Right ventricle myocardium inferior (tissue), 1 donor: ENCODE measurements around the gene TMEM184B. TPM values are rescaled to one million over a fixed set of nuclear protein-coding genes. Genes with fewer than 3 reads are reported as not detected.
A peak's percentile ranks its signal among the peaks of the same experiment; 100 is the strongest.

Experiments used
- ATAC-seq: fragments of 200-7000 bp; cut with Tn5 transposase; one replicate; pipeline ENCODE4 v1.9.1; 2020; ENCODE audit warnings: mild to moderate bottlenecking, moderate library complexity
- DNase-seq: peaks from one replicate; pipeline ENCODE4 v3.0.0; 2021; ENCODE audit errors: missing footprints
- intact Hi-C: fragments of 100-400 bp; cut with DNase I; formaldehyde crosslinking; loops from one replicate; pipeline ENCODE4 v1.11.0; 2022
- total RNA-seq: library from RNA; stranded (reverse); fragmentation: NEBNext Ultra II Directional; extraction: Animal tissue kit (Norgen Biotek cat#: 25700); gene quantifications from one replicate; pipeline ENCODE4 v1.2.1, GENCODE V29; 2021
- donor health status: DM: no; HTN: yes; CAD: no; lungs with severe emphysema.

The TMEM184B gene
- total RNA-seq, 1 donor from 2014 or later, result 43.1 TPM

- DNase-seq, result no peak
- no peak for ATAC-seq
- intact Hi-C loops, result no loop called here
These were observed 52.6 kb downstream of the TMEM184B start for GRCh38 chr22:38220163-38220562.

GRCh38 chr22:38219632-38220031 is 53.2 kb downstream of the TMEM184B start:
- intact Hi-C loops, result no loop called here
- DNase-seq, result no peak
- ATAC-seq, result no peak

- intact Hi-C loops, result no loop called here
- peak; percentile 83 for DNase-seq
- ATAC-seq, result peak; percentile 74
These were observed 53.9 kb downstream of the TMEM184B start for GRCh38 chr22:38218661-38219622.

- ATAC-seq (no peak), DNase-seq (no peak)
- intact Hi-C loops, result no loop called here
These were observed 57.4 kb downstream of the TMEM184B start for GRCh38 chr22:38215156-38216038.

DNA sequence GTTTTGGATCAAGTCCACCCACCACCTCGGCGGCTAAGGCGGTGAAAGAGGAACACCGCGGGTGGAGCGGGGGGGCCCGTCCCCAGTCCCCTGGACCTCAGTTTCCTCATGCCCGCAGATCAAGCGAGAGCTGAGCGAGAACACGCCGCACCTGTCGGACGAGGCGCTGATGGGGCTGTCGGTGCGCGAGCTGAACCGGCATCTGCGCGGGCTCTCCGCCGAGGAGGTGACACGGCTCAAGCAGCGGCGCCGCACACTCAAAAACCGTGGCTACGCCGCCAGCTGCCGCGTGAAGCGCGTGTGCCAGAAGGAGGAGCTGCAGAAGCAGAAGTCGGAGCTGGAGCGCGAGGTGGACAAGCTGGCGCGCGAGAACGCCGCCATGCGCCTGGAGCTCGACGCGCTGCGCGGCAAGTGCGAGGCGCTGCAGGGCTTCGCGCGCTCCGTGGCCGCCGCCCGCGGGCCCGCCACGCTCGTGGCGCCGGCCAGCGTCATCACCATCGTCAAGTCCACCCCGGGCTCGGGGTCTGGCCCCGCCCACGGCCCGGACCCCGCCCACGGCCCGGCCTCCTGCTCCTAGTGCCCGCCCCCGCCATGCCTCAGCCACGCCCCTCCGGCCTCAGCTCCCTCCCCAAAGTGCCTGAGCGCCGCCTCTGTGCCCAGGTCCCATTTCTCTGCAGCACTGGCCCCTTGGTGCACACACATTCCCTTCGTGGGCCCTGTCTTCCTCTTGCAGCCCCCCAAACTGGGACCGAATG is 58.3 kb downstream of the TMEM184B start:
- peak; percentile 54 for ATAC-seq
- peak; percentile 81 for DNase-seq
- intact Hi-C loops, result no loop called here

DNA sequence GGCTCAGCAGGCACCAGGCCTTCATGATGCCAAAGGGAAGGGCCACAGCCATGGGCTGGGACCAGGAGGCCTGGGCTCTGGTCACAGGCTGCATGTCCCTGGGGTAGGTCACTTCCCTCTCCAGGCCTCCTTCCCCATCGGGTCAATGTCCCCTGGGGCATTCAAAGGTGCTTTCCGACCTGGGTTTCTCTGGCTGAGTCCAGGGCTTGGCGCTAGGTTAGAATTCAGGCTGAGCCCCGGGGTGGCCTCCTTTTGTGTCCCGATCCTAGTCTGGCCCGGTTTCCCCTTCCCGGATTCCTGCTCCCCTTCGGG is 58.9 kb downstream of the TMEM184B start:
- ATAC-seq (no peak), DNase-seq (no peak)
- intact Hi-C loops, result no loop called here

DNA sequence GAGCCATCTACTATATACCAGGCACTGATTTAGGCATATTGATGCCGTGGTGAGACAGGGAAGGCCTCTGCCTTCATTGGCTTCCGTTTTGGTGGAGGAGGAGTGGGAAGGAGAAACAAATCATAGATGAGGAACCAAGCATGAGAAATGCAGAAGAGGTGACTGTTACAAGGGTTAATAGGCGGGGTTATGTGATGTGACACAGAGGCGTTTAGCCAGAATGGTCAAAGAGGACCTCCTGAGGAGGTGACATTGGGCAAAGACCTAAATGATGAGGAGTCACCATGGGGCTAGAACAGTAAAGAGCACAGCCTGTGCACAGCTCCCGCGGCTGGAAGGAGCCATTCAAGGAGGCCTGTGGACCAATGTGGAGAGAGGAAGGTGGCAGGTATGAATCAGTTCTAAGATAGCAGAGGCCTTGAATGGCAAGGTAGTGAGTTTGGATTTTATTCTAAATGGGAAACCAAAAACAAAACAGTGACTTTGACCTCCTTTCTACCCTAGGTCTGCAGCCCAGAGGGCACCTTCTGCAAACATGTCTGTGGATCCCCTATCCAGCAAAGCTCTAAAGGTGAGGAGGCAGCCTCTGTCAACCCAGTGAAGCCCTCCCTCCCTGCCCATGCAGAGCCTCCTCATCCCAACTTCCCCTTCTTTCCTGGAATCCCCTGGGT is 59.4 kb downstream of the TMEM184B start:
- DNase-seq (no peak), ATAC-seq (no peak)
- intact Hi-C loops, result no loop called here

DNA sequence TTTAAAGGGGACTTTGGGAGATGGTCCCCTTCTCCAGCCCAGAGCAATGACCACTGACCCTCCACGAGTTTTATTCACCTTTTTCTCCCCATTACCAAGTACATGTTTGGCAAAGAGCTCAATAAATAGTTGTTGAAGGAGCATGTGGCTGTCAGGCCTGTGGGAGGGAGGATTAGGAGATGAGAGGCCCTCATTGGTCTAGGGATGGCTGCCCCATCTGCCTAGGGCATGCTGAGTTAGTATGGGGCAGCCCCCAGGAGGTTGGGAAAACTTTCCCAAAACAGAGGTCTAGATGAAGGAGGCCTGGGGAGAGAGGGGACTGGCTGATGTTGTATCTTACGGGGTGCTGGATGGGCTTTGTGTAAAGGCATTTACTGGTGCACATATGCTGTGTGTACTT is 60.4 kb downstream of the TMEM184B start:
- no peak for ATAC-seq
- intact Hi-C loops, result no loop called here
- no peak for DNase-seq

- intact Hi-C loops, result no loop called here
- no peak for ATAC-seq
- no peak for DNase-seq
These were observed 61.3 kb downstream of the TMEM184B start for GRCh38 chr22:38211556-38211955.

DNA sequence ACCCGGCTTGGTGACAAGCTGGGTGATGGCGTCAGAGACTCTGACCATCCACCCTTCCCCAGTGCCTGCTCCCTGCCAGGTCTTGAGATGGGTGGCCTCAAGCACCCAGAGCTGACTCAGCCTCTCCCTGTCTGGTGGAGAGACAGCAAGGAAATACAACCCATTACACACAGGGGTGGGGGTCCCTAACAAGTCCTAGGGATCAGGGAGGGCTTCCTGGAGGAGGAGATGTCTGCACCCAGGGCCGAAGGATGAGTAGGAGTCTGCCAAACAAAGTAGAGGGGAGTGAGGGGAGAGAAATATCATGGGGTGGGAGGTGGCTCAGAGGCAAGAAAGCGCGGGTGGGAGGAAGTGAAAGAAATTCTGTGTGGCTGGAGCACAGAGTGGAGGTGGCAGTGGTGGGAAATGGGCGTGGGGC is 64.2 kb downstream of the TMEM184B start:
- no peak for DNase-seq
- intact Hi-C loops, result no loop called here
- no peak for ATAC-seq

DNA sequence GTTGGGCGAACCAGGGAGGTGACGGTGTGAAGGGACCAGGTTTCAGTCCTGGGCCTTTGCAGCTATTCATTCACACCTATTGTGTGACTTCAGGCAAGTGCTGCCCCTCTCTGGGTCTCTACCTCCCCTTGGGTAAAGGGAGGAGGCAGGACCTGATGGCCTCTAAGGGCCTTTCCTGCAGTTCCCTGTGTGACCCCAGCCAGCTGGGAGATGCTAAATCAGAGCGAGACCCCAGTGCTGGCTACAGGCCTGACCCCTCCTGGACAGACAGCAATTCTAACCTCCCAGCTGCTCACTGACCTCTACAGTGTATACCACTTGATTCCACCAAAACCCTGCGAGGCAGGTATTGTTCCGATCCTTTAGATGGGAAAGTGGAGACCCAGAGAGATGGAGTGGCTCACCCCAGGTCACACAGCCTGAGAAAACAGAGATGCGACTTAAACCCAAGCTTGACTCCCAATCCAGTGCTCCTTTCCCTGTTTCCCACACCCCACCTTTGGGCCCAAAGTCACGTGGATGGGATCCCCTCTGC is 64.8 kb downstream of the TMEM184B start:
- DNase-seq, result no peak
- intact Hi-C loops, result no loop called here
- ATAC-seq, result no peak

DNA sequence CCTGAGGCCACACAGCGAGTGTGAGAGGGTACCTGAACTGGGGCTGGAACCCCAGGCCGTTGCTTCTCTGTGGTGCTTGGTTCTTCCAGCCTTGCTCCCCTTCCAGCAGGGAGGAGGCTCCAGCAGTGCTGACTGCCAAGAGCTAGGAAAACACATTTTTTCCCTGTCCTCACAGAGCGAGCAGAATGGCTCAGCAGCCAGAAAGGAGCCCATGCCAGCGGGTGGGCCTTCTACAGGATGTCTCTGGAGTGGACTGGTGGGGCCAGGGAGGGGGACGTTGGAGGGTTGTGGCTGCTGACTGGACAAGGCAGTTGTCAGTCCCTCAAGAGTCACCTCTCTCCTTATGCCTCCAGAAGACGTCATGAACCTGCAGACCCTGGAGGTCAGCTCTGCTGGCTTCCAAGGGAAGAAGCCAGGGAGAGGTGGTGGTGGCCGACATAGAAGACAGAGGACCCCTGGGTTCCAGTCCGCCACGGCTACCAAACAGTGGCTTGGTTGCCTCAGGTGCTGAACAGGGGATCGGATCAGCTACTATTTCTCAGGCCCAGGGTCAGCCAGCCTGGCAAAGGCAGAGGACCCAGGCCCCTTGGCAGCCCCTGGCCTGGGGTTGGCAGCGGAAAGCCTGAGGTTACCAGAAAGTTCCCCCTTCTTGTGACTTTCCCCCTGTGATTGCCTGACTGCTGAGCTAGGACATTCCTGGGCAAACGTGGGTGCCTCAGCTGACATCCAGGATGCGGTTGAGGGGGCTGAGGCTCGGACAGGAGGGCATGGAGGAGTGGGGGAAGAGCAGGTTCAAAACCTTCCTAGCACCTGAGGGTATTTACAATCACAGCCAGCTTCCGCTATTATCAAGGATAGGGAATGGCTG is 67.3 kb downstream of the TMEM184B start:
- peak; percentile 90 for DNase-seq
- peak; percentile 64 for ATAC-seq
- intact Hi-C loops, result no loop called here

DNA sequence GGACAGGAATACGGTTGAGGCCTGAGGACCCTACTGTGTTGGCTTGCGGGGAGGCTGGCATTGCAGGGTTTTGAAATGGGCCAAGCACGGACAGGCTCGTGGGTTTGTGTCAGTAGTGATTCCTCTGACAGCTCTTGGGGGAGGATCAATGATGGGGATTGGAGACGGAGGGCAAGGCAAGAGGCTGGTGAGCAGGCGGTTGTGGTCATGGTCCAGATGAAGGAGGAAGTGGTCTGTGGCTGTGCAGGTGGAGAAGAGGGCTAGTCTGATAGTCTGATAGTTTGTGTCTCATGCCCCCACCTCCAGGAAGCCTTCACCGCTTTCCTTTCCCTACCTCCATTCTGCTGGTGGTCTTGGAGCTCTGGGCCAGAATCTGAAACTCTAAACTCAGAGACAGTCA is 68.0 kb downstream of the TMEM184B start:
- ATAC-seq (no peak), DNase-seq (no peak)
- intact Hi-C loops, result loop anchor here (5.0 kb wide), 1 partner anchor 33 kb away; no protein-coding TSS in a partner anchor

- DNase-seq (no peak), ATAC-seq (no peak)
- intact Hi-C loops, result loop anchor here (5.0 kb wide), 1 partner anchor 33 kb away; no protein-coding TSS in a partner anchor
These were observed 68.8 kb downstream of the TMEM184B start for GRCh38 chr22:38203855-38204514.

- no peak for ATAC-seq
- no peak for DNase-seq
- intact Hi-C loops, result loop anchor here (5.0 kb wide), 1 partner anchor 34 kb away; no protein-coding TSS in a partner anchor
These were observed 69.6 kb downstream of the TMEM184B start for GRCh38 chr22:38203090-38203810.
